Endodermal cell (in vitro differentiated cells): ENCODE data around the gene NAIF1. TPM values are rescaled to one million over a fixed set of nuclear protein-coding genes. Genes with fewer than 3 reads are reported as not detected.

Experiments
- DNase-seq: peaks from one replicate; pipeline ENCODE4 v3.0.0-alpha.2; 2017
- H3K27ac ChIP-seq: 2 replicates; pipeline ENCODE4 v1.5.1; 2013; ENCODE audit warnings: mild to moderate bottlenecking, low read depth, low read length, moderate library complexity
- H3K27me3 ChIP-seq: 2 replicates; pipeline ENCODE4 v1.6.1; 2013; ENCODE audit warnings: mild to moderate bottlenecking, low read length, moderate library complexity; ENCODE audit not compliant: insufficient read depth, control insufficient read depth, poor library complexity, severe bottlenecking
- H3K36me3 ChIP-seq: 2 replicates; pipeline ENCODE4 v1.7.0; 2013; ENCODE audit warnings: mild to moderate bottlenecking, low read length, moderate library complexity; ENCODE audit not compliant: control insufficient read depth, insufficient read depth
- H3K4me1 ChIP-seq: one replicate; pipeline ENCODE4 v1.7.0; 2013; ENCODE audit warnings: low read length; ENCODE audit not compliant: control insufficient read depth, insufficient read depth
- H3K4me3 ChIP-seq: 2 replicates; pipeline ENCODE4 v1.5.1; 2013; ENCODE audit warnings: mild to moderate bottlenecking, low read length, moderate library complexity
- H3K9ac ChIP-seq: 2 replicates; pipeline ENCODE4 v1.6.1; 2013; ENCODE audit warnings: mild to moderate bottlenecking, low read length, moderate library complexity; ENCODE audit not compliant: poor library complexity, severe bottlenecking; ENCODE audit errors: extremely low read depth
- H3K9me3 ChIP-seq: 2 replicates; pipeline ENCODE4 v1.6.1; 2013; ENCODE audit warnings: mild to moderate bottlenecking, low read length, moderate library complexity; ENCODE audit not compliant: control insufficient read depth
- H3K27ac Mint-ChIP-seq: 2 replicates; pipeline ENCODE4 v1.8.0; 2020; ENCODE audit warnings: mixed read lengths
- H3K27me3 Mint-ChIP-seq: 2 replicates; pipeline ENCODE4 v1.8.0; 2021; ENCODE audit warnings: mild to moderate bottlenecking, mixed read lengths; ENCODE audit not compliant: insufficient read depth
- H3K36me3 Mint-ChIP-seq: 2 replicates; pipeline ENCODE4 v1.8.0; 2020; ENCODE audit warnings: low read depth, mixed read lengths
- H3K4me1 Mint-ChIP-seq: 2 replicates; pipeline ENCODE4 v1.8.0; 2020; ENCODE audit warnings: mixed read lengths
- H3K4me3 Mint-ChIP-seq: 2 replicates; pipeline ENCODE4 v1.8.0; 2020; ENCODE audit warnings: mild to moderate bottlenecking, moderate library complexity, mixed read lengths
- H3K9me3 Mint-ChIP-seq: 2 replicates; pipeline ENCODE4 v1.8.0; 2020; ENCODE audit warnings: mild to moderate bottlenecking, mixed read lengths
- WGBS, 2 experiments: methylation state at CpG; one replicate each; pipeline versions ENCODE4 v1.1.5 to v1.1.7; 2013; ENCODE audit warnings: missing lambda C conversion rate in 2 of 2, mixed read lengths in 1 of 2; ENCODE audit not compliant: insufficient coverage in 1 of 2, insufficient read length in 1 of 2; 5-methylcytosine and 5-hydroxymethylcytosine counted together
- long read RNA-seq, 4 experiments: library from polyadenylated mRNA in 2 of 4; library from RNA in 1 of 4; library from capped mRNA in 1 of 4; stranded (forward) in 3 of 4; unstranded in 1 of 4; transcript quantifications; one replicate each; pipeline ENCODE4 v2.0.0, GENCODE V29; 2020 to 2021; ENCODE audit warnings: inconsistent platforms in 1 of 4
- polyA plus RNA-seq, 2 experiments: library from polyadenylated mRNA; stranded (reverse); fragments of 50-300 nt; gene quantifications; one replicate each; pipeline ENCODE4 v1.2.3, GENCODE V29; 2013
- total RNA-seq, 2 donors: library from RNA; stranded (reverse); fragmentation: NEBNext Ultra II Directional in 1 of 2; extraction: Animal tissue kit (Norgen Biotek cat#: 25700) in 1 of 2; gene quantifications; 2 replicates in 1 of 2; 3 replicates in 1 of 2; pipeline ENCODE4 v1.2.1, GENCODE V29; 2021
- TF ChIP-seq, protein P1 (sequence below): fragments of 200-600 bp; sonication (generic); conservative IDR thresholded peaks from 2 replicates; pipeline ENCODE4 v1.5.0; 2021; ENCODE audit warnings: antibody characterized with exemption, mild to moderate bottlenecking

Gene NAIF1
- total RNA-seq: 1 to 10 TPM; 6.2 to 6.6 TPM
- 7.9 TPM for polyA plus RNA-seq (2013, experiment 1 of 2)
- polyA plus RNA-seq (2013, experiment 2 of 2): 7.3 TPM
- long read RNA-seq, experiment 1, partial matches to known transcripts: 0 of 3 reads
- long read RNA-seq, experiment 1, other reads (novel, unspliced or antisense): 2 of 3 reads
- long read RNA-seq, experiment 2, partial matches to known transcripts: 0 of 9 reads
- long read RNA-seq, experiment 2, other reads (novel, unspliced or antisense): 8 of 9 reads
- long read RNA-seq, experiment 3, transcript NAIF1-201 (2 exons, 3,399 nt): major isoform, 6 of 11 reads
- long read RNA-seq, experiment 3, partial matches to known transcripts: 0 of 11 reads
- long read RNA-seq, experiment 3, other reads (novel, unspliced or antisense): 5 of 11 reads
- long read RNA-seq, experiment 4, partial matches to known transcripts: 0 of 3 reads
- long read RNA-seq, experiment 4, other reads (novel, unspliced or antisense): 3 of 3 reads

DNA sequence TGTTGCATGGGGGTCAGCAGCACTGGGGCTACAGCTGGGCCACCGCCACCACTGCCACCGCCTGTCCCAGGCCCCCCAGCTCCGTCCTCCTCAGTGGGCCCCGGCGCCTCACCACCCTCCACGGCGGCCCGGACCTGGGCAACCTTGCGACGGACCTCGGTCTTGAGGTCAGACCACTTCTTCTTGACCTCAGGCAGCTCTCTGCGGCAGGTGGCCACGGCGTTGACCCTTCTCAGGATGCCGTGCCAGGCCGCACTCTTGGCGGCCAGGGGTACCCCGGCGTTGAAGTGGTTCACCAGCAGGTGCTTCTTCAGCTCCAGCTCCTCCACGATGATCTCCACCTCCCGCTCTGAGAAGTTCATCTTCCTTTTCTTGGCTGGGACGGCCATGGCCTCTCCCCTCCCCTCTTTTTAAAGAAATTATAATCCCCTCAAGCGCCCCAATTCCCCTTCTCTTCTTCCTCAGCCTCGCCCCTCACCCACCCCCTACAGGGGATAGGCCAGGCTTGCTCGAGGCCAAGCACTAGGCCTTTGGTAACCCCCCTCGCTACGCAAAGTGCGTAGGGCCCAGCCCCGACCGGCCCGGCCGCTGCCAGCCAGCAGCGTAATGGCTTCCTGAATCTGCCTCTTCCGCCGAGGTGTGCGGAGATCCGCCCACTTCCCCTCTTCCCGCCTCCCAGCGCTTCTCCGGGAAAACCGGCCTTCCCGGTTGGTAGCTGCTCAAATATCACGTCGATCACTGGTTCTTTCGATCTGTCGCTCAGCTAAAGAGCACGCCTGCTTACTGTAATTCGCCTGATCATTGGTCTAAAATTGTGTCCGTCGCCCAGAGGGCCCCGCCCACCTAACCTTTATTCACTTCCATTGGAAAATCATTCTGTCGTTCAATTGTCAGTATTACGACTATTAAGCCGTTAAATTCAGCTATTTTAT is at the start of gene NAIF1:
Gene NAIF1, minus strand, starts transcription at position 608 of the 932 bp plus-strand sequence. Its CDS starts 219 bp downstream, at position 389.
- WGBS, 2 experiments: 38 to 46% methylated on average over 32 to 54 of the region's 54 CpGs
- H3K9me3 Mint-ChIP-seq: no peaks in the 10 kb centered on the region
- peak; percentile 99 for DNase-seq
- H3K27me3 Mint-ChIP-seq: no peaks in the 10 kb centered on the region
- peaks cover 4% of the 10 kb centered on the region for H3K4me1 ChIP-seq
- H3K4me1 Mint-ChIP-seq: peaks cover 22% of the 10 kb centered on the region
- H3K36me3 ChIP-seq: no peaks in the 10 kb centered on the region
- TF ChIP-seq, protein P1, sequence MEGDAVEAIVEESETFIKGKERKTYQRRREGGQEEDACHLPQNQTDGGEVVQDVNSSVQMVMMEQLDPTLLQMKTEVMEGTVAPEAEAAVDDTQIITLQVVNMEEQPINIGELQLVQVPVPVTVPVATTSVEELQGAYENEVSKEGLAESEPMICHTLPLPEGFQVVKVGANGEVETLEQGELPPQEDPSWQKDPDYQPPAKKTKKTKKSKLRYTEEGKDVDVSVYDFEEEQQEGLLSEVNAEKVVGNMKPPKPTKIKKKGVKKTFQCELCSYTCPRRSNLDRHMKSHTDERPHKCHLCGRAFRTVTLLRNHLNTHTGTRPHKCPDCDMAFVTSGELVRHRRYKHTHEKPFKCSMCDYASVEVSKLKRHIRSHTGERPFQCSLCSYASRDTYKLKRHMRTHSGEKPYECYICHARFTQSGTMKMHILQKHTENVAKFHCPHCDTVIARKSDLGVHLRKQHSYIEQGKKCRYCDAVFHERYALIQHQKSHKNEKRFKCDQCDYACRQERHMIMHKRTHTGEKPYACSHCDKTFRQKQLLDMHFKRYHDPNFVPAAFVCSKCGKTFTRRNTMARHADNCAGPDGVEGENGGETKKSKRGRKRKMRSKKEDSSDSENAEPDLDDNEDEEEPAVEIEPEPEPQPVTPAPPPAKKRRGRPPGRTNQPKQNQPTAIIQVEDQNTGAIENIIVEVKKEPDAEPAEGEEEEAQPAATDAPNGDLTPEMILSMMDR: peak; percentile 49
- peak within 1 kb of the TSS; percentile 98 for H3K4me3 ChIP-seq
- peak within 1 kb of the TSS; percentile 99 for H3K27ac ChIP-seq
- no peak within 1 kb of the TSS for H3K4me3 Mint-ChIP-seq
- no peak within 1 kb of the TSS for H3K27ac Mint-ChIP-seq
- peak within 1 kb of the TSS; percentile 85 for H3K9ac ChIP-seq
- no peaks in the 10 kb centered on the region for H3K27me3 ChIP-seq
- peaks cover 4% of the 10 kb centered on the region for H3K36me3 Mint-ChIP-seq
- H3K9me3 ChIP-seq: no peaks in the 10 kb centered on the region

- H3K4me3 ChIP-seq: no peak overlapping the region
- Mint-ChIP-seq H3K4me1 (no peaks in the 10 kb centered on the region), H3K27me3 (no peaks in the 10 kb centered on the region), H3K9me3 (peaks cover 4% of the 10 kb centered on the region), H3K4me3 (no peak overlapping the region), H3K36me3 (peaks cover 21% of the 10 kb centered on the region), H3K27ac (no peak overlapping the region)
- DNase-seq: peak; percentile 39
- no peak overlapping the region for H3K9ac ChIP-seq
- WGBS, 2 experiments: 93 to 95% methylated on average over 9 to 16 of the region's 16 CpGs
- no peaks in the 10 kb centered on the region for H3K4me1 ChIP-seq
- no peaks in the 10 kb centered on the region for H3K27me3 ChIP-seq
- H3K27ac ChIP-seq: no peak overlapping the region
- peaks cover 7% of the 10 kb centered on the region for H3K9me3 ChIP-seq
- TF ChIP-seq, protein P1: no peak
- peaks cover 27% of the 10 kb centered on the region for H3K36me3 ChIP-seq
Observed at GRCh38 chr9:128116104-128117083, 49.3 kb upstream of the NAIF1 start.
